HG03159 (cell line): ENCODE data around the gene RFC2.
A peak's percentile ranks its signal among the peaks of the same experiment; 100 is the strongest.
"Not testable (repeated sequence)": the region's sequence is repeated elsewhere in the genome, so short reads cannot be mapped to it uniquely, and the experiment has no call there.

ENCODE experiments used
- ATAC-seq: cut with Tn5 transposase; IDR thresholded peaks from one replicate; pipeline ENCODE4 v1.9.1; 2021; ENCODE audit warnings: mild to moderate bottlenecking, moderate library complexity; ENCODE audit not compliant: unreplicated experiment

The RFC2 gene

GRCh38 chr7:74252893-74253292 is 1.3 kb downstream of the RFC2 start:
- no peak for ATAC-seq

- not testable (repeated sequence) for ATAC-seq
Measured at GRCh38 chr7:74249058-74249457, 5.1 kb downstream of the RFC2 start.

- no peak for ATAC-seq
Measured at GRCh38 chr7:74248156-74248555, 6.0 kb downstream of the RFC2 start.

GRCh38 chr7:74246497-74246896 is 7.7 kb downstream of the RFC2 start:
- ATAC-seq = no peak

- ATAC-seq = no peak
Measured at GRCh38 chr7:74242122-74242443, 12.1 kb downstream of the RFC2 start.

- no peak for ATAC-seq
Measured at GRCh38 chr7:74240482-74240881, 13.7 kb downstream of the RFC2 start.

GRCh38 chr7:74236284-74236683 is 17.9 kb downstream of the RFC2 start:
- no peak for ATAC-seq

- no peak for ATAC-seq
Measured at GRCh38 chr7:74235518-74236268, 18.5 kb downstream of the RFC2 start.

- ATAC-seq = no peak
Measured at GRCh38 chr7:74233655-74234285, 20.4 kb downstream of the RFC2 start.

- ATAC-seq = peak; percentile 50
Measured at GRCh38 chr7:74231232-74231590, 23.0 kb downstream of the RFC2 start.

- ATAC-seq = peak; percentile 3
Measured at GRCh38 chr7:74230446-74231231, 23.6 kb downstream of the RFC2 start.

- ATAC-seq = no peak
Measured at GRCh38 chr7:74228951-74229900, 25.0 kb downstream of the RFC2 start.

GRCh38 chr7:74226633-74227032 is 27.6 kb downstream of the RFC2 start:
- ATAC-seq = no peak

GRCh38 chr7:74225400-74225799 is 28.8 kb downstream of the RFC2 start:
- no peak for ATAC-seq

GRCh38 chr7:74224907-74225306 is 29.3 kb downstream of the RFC2 start:
- not testable (repeated sequence) for ATAC-seq

GRCh38 chr7:74224511-74224832 is 29.7 kb downstream of the RFC2 start:
- ATAC-seq = no peak

GRCh38 chr7:74223711-74224510 is 30.3 kb downstream of the RFC2 start:
- no peak for ATAC-seq

- no peak for ATAC-seq
Measured at GRCh38 chr7:74222851-74223710, 31.1 kb downstream of the RFC2 start.

GRCh38 chr7:74221713-74222112 is 32.5 kb downstream of the RFC2 start:
- no peak for ATAC-seq
